Epithelial cell of proximal tubule (primary cell): ENCODE data around the gene EMC1. TPM values are rescaled to one million over a fixed set of nuclear protein-coding genes. Genes with fewer than 3 reads are reported as not detected.
A peak's percentile ranks its signal among the peaks of the same experiment; 100 is the strongest.
"Not testable (repeated sequence)": the region's sequence is repeated elsewhere in the genome, so short reads cannot be mapped to it uniquely, and the experiment has no call there.

Source experiments
- DNase-seq: peaks from one replicate; pipeline ENCODE4 v3.0.0-alpha.2; 2011; ENCODE audit warnings: low read depth
- H3K4me3 ChIP-seq: 2 replicates; pipeline ENCODE4 v1.5.1; 2011; ENCODE audit warnings: low read depth, mild to moderate bottlenecking, low read length
- CTCF ChIP-seq: conservative IDR thresholded peaks from 2 replicates; pipeline ENCODE4 v1.5.1; 2012; ENCODE audit warnings: low read depth, mild to moderate bottlenecking, low read length
- total RNA-seq: library from RNA; depleted of rRNA; stranded (reverse); fragments of >200 nt; gene quantifications from 2 replicates; pipeline ENCODE4 v1.2.3, GENCODE V29; 2015

The EMC1 gene
- total RNA-seq, 1 donor from 2014 or later = 28.8 TPM

GRCh38 chr1:19269427-19270342 is 18.4 kb upstream of the EMC1 start:
- peak; percentile 24 for TF ChIP-seq CTCF
- not testable (repeated sequence) for DNase-seq, H3K4me3 ChIP-seq

GRCh38 chr1:19268445-19268844 is 17.1 kb upstream of the EMC1 start:
- DNase-seq = no peak
- H3K4me3 ChIP-seq = no peak overlapping the region
- no peak for TF ChIP-seq CTCF

DNA sequence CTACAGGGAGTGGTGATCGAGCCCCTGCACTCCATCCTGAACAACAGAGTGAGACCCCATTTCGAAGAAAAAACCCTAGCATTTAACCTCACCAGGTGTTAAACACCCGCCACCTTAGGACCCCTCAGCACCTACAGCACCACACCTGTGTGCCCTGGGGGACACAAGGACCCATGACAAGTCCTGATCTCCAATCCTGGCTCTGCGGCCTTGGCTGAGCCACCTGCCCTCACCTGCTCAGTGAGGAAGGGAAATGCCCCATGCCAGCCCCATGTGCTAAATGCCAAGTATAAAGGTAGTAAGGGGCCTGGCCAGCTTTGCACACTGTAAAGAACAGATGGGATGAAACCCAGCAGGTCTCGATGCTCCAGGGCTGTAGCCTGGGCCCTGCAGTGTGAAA is 11.4 kb upstream of the EMC1 start:
- no peak for DNase-seq
- no peak overlapping the region for H3K4me3 ChIP-seq
- TF ChIP-seq CTCF = no peak

- no peak for DNase-seq
- H3K4me3 ChIP-seq = no peak overlapping the region
- TF ChIP-seq CTCF = no peak
Observed at GRCh38 chr1:19262047-19262446, 10.7 kb upstream of the EMC1 start.

DNA sequence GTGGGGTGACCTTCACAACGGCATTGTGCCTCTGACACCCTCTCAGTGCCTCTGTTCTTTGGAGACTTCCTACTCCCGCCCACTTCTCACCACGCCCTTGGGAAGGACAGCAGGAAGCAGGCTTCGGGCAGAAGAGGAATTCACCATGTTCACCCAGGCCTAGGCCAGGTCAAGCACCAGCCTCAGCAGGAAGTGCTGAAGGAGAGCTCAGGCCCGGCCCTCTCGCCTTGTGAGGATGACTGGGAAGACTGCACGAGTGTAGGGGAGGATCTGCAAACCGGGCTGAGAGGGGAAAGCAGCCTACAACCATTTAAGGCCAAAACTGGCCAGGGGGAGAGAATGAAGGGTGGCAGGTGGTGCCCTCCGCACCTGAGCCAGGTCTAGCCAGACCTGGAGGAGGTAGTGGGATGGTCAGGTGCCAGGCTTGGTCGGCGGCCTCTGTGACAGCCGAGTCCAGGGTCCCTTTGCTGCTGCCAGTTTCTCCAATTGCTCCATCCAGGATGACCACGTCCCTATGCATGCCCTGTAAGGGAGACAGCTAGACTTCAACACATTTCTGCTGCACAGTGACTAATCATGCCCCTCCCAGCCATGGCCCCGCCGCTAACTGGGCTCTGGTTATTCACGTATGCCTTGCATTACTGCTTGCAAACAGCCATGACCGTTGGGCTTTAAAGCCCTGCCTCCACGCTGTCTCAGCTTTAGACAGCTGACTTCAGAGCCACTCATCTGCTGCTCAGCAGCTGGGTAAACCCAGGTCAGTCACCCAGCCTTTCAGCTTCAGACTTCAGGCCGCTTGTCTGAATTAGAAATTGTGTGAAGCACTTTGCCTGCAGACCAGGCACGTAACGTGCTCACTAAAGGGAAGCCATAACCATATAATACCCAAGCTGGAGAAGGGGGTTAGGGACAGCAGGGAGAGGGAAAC is 9.2 kb upstream of the EMC1 start:
- no peak for TF ChIP-seq CTCF
- no peak for DNase-seq
- no peak overlapping the region for H3K4me3 ChIP-seq

DNA sequence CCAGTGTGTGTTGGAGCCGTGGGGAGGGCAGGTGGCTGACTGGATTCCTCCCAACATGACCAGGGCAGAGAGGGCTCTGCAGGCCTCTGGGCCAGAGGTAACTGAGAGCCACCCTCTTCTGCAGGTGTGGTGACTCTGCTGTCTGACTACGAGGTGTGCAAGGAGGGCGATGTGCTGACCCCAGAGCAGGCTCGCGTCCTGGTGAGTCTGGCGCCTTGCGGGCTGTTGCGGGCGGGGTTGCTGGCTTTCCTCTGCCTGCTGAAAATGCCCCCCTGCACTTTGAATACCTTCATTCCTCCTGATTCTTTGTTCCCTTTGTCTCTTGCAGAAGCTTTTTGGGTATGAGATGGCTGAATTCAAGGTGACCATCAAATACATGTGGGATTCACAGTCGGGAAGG is 7.0 kb upstream of the EMC1 start:
- no peak overlapping the region for H3K4me3 ChIP-seq
- no peak for TF ChIP-seq CTCF
- no peak for DNase-seq
